ENCODE results near the gene HAT1. TPM values are rescaled to one million over a fixed set of nuclear protein-coding genes. Genes with fewer than 3 reads are reported as not detected.

Gene HAT1
- total and polyA plus RNA-seq, 10 of the 15 experiments (the other 5 are each of a cell fraction or from before 2014, with no cell fraction given): 60.0 to 225 (median 130) TPM

DNA sequence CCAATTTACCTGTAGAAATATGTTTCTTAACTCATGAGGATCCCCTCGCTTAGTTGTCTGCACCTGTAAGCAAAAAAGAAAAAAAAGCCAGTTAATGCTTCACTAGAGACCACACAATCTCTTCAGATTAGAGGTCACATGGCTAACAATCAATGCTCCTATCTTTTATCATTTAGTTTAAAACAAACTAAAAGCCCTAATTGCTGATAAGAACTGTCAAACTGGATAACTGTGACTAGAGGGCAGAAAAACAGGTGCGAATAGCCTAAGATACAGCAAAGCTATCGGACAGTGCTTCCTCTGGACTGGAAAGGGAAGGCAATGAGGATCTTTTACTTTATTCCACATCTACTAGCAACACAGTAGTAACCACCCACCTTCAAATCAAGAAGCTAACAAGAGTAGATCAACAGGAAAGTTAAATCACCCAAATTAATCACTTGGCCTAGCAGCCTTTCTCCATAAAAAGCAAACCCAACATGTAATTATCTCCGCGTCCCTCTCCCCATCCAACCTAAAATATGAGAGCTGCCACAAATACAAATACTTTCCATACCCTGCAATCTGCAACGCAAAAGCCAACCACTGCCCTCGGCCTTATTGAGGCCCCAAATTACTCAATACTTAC is 29.0 kb upstream of the HAT1 start (continued):
- no peak for TF ChIP-seq ZZZ3 (IDR thresholded peaks at IDR 0.05; ENCODE audit: control insufficient read depth, insufficient read length, low read depth)
- TF ChIP-seq, protein P1, sequence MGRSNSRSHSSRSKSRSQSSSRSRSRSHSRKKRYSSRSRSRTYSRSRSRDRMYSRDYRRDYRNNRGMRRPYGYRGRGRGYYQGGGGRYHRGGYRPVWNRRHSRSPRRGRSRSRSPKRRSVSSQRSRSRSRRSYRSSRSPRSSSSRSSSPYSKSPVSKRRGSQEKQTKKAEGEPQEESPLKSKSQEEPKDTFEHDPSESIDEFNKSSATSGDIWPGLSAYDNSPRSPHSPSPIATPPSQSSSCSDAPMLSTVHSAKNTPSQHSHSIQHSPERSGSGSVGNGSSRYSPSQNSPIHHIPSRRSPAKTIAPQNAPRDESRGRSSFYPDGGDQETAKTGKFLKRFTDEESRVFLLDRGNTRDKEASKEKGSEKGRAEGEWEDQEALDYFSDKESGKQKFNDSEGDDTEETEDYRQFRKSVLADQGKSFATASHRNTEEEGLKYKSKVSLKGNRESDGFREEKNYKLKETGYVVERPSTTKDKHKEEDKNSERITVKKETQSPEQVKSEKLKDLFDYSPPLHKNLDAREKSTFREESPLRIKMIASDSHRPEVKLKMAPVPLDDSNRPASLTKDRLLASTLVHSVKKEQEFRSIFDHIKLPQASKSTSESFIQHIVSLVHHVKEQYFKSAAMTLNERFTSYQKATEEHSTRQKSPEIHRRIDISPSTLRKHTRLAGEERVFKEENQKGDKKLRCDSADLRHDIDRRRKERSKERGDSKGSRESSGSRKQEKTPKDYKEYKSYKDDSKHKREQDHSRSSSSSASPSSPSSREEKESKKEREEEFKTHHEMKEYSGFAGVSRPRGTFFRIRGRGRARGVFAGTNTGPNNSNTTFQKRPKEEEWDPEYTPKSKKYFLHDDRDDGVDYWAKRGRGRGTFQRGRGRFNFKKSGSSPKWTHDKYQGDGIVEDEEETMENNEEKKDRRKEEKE (IDR thresholded peaks at IDR 0.05): no peak

DNA sequence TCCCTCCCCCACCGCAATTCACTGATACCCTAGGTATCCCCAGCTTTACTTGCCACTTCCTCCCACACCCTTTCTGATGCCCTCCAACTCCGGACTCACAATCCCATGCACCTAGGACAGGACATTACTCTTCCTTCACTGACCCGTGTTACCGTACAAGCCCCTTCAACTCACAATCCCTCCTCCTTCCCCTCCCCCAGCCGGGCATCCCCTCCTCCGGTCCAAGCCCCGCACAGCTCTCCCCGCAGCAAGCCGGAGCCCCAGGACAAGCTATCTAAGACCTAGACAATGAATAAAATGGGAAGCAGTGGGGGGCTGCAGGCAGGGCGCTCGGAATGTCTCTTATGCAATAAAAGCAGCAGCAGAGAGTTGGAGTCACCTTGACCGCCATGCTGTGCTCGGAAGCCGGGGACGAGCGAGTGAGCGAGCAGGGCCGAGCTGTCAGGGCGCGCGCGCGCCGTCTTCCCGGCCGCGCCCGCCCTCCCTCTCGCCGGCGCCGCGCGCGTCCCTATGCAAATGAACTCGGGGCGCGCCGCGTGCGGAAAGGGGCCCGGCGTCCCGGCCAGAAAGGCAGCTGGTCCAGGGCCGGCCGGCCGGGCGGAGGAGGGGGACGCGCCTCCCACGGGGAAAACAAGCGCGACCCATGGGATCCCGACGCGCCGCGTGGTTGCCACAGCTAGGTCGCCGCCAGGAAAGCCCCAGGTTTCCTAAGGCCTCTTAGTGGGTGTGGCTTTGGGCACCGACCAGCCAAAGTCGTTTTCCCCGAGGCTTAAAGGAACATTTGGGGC is 28.2 kb upstream of the HAT1 start, which contains the start of gene SLC25A12:
Gene SLC25A12 (minus strand): TSS at position 421 of the 788 bp plus-strand sequence. CDS start 30 bp downstream, at position 391.
- intact Hi-C loops (cut with micrococcal nuclease; ENCODE audit: unreplicated experiment) (loop anchor here (5.0 kb wide), 1 partner anchor 33 kb away; no protein-coding TSS in a partner anchor), in situ Hi-C loops (cut with MboI) (no loop called here)
- Histone ChIP-seq H2AFZ (ENCODE audit: control insufficient read depth, low read depth, low read length) (peak within 1 kb of the TSS; percentile 92), H3K79me2 (ENCODE audit: control insufficient read depth, insufficient read depth, low read length) (peaks cover 37% of the 10 kb centered on the region), H3K4me2 (ENCODE audit: control insufficient read depth, insufficient read depth) (peak within 1 kb of the TSS; percentile 64), H3K27ac (ENCODE audit: control insufficient read depth, insufficient read depth) (peak within 1 kb of the TSS; percentile 78), H3K36me3 (ENCODE audit: control insufficient read depth in 2 of 2, insufficient read depth in 2 of 2, low read length in 1 of 2) (peaks cover 0 to 6% of the 10 kb centered on the region in 2 experiments; a peak in 1 of 4 replicates), H3K4me1 (ENCODE audit: control insufficient read depth, insufficient read depth, low read length) (no peaks in the 10 kb centered on the region), H3K27me3 (replicated peaks in 1 of 2; ENCODE audit: control insufficient read depth in 2 of 2, insufficient read depth in 2 of 2, low read length in 1 of 2) (no peaks in the 10 kb centered on the region), H3K4me3 (peak within 1 kb of the TSS; percentile 100), H4K20me1 (ENCODE audit: control insufficient read depth, insufficient read depth) (no peaks in the 10 kb centered on the region), H3K9ac (ENCODE audit: control insufficient read depth, insufficient read depth, low read length) (peak within 1 kb of the TSS; percentile 78), H3K9me3 (replicated peaks; ENCODE audit: control insufficient read depth, insufficient read depth, low read length) (no peaks in the 10 kb centered on the region; the same call in 1 of the 3 replicates)
- ChIA-PET CTCF (interaction anchor here (1.3 to 2.8 kb wide), 4 partner anchors 12 to 190 kb away, joined by 4 to 19 read pairs (median 7); partner anchors contain the start of gene HAT1), SMC1A (ENCODE audit: uncharacterized antibody, unreplicated experiment) (interaction anchor here (0.7 to 2.3 kb wide), 6 partner anchors 11 to 33 kb away, joined by 3 to 11 read pairs (median 4); partner anchors contain the start of gene HAT1), POLR2A (interaction anchor here (0.6 to 2.8 kb wide), 6 partner anchors 10 to 28 kb away, joined by 3 to 12 read pairs (median 4); partner anchors contain the start of gene HAT1), RAD21 (ENCODE audit: unreplicated experiment) (interaction anchor here (0.9 to 2.4 kb wide), 3 partner anchors 29 to 209 kb away, joined by 3 to 7 read pairs (median 5); partner anchors contain the start of genes DLX2 and HAT1)
- FAIRE-seq (no peak), DNase-seq (ENCODE audit: low read depth, low spot score) (no peak), ATAC-seq (peak; percentile 96)
- BruUV-seq (replicated peaks): no TSS peak
- WGBS (ENCODE audit: insufficient coverage, insufficient replicate concordance, low lambda C conversion rate, missing lambda C conversion rate): 2% methylated on average over 45 of the region's 63 CpGs
- TF ChIP-seq IKZF1 (conservative IDR thresholded peaks at IDR 0.05) (peak; percentile 84), ZNF207 (IDR thresholded peaks at IDR 0.05; ENCODE audit: borderline replicate concordance) (peak; percentile 85), RELA (IDR thresholded peaks at IDR 0.05; ENCODE audit: borderline replicate concordance, partially characterized antibody) (no peak), NR2F1 (conservative IDR thresholded peaks at IDR 0.05) (peak; percentile 35; the same call in 1 of the 2 replicates), KLF5 (IDR thresholded peaks at IDR 0.05; ENCODE audit: partially characterized antibody) (peak; percentile 60), GATAD2B (conservative IDR thresholded peaks at IDR 0.05; ENCODE audit: low read depth) (peak; percentile 71), CHD2 (IDR thresholded peaks at IDR 0.05; ENCODE audit: borderline replicate concordance, low read depth, low read length) (peak; percentile 30; the same call in 1 of the 2 replicates)
- TF ChIP-seq, protein P2, sequence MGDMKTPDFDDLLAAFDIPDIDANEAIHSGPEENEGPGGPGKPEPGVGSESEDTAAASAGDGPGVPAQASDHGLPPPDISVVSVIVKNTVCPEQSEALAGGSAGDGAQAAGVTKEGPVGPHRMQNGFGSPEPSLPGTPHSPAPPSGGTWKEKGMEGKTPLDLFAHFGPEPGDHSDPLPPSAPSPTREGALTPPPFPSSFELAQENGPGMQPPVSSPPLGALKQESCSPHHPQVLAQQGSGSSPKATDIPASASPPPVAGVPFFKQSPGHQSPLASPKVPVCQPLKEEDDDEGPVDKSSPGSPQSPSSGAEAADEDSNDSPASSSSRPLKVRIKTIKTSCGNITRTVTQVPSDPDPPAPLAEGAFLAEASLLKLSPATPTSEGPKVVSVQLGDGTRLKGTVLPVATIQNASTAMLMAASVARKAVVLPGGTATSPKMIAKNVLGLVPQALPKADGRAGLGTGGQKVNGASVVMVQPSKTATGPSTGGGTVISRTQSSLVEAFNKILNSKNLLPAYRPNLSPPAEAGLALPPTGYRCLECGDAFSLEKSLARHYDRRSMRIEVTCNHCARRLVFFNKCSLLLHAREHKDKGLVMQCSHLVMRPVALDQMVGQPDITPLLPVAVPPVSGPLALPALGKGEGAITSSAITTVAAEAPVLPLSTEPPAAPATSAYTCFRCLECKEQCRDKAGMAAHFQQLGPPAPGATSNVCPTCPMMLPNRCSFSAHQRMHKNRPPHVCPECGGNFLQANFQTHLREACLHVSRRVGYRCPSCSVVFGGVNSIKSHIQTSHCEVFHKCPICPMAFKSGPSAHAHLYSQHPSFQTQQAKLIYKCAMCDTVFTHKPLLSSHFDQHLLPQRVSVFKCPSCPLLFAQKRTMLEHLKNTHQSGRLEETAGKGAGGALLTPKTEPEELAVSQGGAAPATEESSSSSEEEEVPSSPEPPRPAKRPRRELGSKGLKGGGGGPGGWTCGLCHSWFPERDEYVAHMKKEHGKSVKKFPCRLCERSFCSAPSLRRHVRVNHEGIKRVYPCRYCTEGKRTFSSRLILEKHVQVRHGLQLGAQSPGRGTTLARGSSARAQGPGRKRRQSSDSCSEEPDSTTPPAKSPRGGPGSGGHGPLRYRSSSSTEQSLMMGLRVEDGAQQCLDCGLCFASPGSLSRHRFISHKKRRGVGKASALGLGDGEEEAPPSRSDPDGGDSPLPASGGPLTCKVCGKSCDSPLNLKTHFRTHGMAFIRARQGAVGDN (IDR thresholded peaks at IDR 0.05): peak; percentile 90
